GM21717 (cell line): ENCODE results near the gene CENPN.

ENCODE experiments used
- ATAC-seq: cut with Tn5 transposase; IDR thresholded peaks from one replicate; pipeline ENCODE4 v1.9.1; 2021; ENCODE audit warnings: mild to moderate bottlenecking, moderate library complexity; ENCODE audit not compliant: unreplicated experiment

Gene CENPN

DNA sequence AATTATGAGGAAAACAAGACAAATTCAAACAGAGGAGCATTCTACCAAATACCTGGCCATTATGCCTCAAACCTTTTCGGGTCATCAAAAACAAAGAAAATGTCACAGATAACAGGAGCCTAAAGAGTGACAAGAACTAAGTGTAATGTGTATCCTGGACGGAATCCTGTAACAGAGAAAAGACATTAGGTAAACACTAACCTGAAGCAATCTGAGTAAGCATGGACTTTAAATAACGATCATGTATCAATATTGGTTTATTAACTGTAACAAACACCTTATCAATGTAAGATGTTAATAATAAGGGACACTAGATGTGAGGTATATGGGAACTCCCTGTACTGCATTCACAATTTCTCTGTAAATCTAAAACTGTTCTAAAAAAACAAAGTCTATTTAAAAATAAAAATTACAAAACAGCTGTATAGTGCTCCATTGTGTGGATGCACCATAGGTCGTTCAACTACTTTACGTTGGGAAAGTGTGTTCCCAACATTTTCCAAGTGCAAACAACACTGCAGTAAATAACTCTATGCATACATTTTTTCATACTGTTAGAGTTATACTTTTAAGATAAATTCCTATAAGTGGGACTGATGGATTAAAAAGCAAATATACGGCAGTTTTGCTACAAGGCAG, 15.1 kb upstream of the CENPN start:
- no peak for ATAC-seq

DNA sequence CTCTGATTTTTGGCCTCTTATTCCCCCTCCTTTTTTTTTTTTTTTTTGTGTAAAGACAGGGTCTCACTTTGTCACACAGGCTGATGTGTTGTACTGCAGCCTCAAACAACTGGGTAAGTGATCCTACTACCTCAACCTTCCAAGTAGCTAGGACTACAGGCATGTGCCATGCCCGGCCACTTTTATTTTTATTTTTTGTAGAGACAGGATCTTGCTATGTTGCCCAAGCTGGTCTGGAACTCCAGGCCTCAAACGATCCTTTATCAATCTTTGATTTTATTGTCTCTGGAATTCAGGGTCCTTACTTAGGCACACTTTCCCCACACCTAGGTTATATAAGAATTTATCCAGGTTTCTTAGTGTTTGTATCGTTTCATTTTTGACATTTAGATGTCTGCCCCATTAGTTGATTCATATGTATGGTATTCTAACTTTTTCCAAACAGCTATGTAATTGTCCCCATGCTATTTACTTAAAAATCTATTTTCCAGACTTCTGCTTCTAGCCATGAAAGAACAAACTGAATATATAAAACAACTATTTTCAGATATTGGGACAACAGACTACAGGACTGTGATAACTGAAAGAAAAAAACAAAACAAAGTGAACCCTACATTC, 14.2 kb upstream of the CENPN start:
- ATAC-seq: no peak

DNA sequence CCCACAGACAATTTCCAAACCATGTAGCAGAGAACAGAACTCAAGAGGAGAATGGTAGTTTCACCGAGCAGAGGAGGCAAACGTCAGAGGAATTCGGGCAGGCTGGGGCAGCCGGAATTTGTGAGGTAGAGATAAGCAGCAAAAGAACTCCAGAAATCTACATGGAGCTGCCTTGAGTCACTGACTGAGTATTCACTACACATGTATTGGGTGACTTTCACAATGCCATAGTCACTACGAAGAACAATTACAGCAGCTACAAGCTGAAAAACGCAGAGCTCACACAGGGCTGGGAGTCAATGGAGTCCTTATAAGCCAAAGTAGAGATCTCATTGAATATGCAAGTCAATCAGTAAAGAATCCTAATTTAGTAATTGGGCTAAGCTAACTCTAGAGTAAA, 13.7 kb upstream of the CENPN start:
- ATAC-seq: no peak

GRCh38 chr16:80993834-80994233, 13.2 kb upstream of the CENPN start:
- ATAC-seq: no peak

DNA sequence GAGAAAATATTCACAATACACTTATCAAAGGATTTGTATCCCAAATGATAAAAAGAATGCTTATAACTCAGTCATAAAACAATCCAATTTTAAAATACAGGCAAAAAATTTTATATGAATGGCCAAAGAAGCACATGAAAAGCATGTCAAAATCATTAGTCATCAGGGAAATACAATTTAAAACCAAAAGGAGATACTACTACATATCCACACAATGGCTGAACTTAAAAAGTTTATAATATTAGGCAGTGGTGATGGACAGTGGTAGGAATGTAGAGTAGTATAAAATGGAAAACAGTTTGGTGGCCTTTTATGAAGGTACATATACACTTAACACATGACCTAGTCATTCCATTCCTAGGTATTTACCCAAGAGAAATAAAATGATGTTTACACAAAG, 12.6 kb upstream of the CENPN start:
- no peak for ATAC-seq

DNA sequence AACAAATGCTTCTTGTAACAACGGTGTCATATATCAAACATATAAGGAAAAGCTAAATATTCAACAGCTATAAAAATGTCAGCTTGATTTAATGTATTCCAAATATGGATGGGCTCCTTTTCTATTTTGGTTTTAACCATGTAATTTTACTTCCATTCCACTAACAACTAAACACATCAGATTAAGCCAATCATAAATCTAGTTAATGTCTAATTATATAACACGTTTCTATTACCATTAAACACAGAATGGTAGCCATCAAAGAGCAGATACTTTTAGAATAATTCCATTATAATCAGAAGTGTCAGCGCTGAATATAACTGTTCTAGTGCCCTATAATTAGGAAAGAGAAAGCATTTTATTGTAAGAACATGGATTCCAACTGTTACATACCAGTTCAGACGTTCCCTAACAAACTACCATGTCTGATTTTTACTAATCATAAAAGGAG, 10.3 kb upstream of the CENPN start:
- ATAC-seq: peak; percentile 28

GRCh38 chr16:80997139-80997798, 9.7 kb upstream of the CENPN start:
- peak; percentile 47 for ATAC-seq

- ATAC-seq: no peak
Measured at GRCh38 chr16:80997964-80998620, 8.9 kb upstream of the CENPN start.

DNA sequence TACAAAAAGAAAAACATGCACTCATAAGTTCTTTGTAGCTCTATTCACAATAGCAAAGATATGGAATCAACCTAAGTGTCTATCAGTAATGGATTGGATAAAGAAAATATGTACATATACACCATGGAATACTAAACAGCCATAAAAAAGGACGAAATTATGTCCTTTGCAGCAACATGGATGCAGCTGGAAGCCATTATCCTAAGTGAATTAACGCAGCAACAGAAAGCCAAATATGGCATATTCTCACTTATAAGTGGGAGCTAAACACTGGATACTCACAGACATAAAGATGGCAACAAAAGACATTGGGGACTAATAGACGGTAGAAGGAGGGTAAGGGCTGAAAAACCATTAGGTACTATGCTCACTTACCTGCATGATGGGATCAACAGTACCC, 6.1 kb upstream of the CENPN start:
- ATAC-seq: no peak

DNA sequence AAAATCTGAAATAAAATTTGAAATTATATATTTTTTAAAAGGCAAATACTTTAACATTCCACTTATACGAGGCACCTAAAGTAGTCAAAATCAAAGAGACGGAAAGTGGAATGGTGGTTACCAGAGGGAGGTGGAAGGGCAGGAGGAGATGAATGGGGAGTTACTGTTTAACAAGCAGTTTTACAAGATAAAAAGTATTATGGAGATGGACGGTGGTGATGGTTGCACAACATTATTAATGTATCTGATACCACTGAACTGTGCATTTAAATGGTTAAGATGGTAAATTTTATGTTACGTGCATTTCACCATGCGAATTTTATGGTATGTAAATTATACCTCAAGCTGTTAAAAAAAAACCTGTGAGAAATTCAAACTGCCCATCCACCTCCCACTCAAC, 5.7 kb upstream of the CENPN start:
- no peak for ATAC-seq

GRCh38 chr16:81003064-81003463, 4.0 kb upstream of the CENPN start:
- ATAC-seq: no peak

DNA sequence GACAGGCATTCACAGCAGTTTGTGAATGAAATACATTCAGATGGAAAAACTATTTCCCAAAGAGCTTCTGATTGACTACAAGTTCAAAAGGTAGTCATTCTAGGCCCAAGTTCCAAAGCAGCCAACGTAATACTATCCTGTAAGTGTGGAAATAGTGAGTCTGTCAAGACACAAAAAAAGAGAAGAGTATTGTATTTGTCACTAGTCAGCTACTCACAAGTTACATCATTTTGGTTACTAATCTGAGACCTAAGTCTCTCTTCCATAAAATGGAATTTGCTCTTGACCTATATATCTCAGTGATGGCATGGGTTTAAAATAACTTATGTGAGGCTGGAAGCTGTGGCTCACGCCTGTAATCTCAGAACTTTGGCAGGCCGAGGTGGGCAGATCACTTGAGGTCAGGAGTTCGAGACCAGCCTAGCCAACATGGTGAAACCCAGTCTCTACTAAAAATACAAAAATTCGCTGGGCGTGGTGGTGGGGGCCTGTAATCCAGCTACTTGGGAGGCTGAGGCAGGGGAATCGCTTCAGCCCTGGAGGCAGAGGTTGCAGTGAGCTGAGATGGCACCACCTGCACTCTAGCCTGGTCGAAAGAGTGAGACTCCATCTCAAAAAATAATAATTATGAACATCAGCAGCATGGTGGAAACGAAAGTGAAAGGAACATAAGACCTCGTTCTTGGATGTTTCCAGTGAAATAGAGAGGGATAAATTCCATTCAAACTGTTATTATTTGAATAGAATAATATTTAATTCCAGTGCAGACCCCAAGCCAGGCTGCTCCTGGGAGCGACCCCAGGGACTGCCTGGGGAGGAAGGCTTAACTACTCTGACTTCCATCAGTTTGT, 3.2 kb upstream of the CENPN start:
- ATAC-seq: no peak

DNA sequence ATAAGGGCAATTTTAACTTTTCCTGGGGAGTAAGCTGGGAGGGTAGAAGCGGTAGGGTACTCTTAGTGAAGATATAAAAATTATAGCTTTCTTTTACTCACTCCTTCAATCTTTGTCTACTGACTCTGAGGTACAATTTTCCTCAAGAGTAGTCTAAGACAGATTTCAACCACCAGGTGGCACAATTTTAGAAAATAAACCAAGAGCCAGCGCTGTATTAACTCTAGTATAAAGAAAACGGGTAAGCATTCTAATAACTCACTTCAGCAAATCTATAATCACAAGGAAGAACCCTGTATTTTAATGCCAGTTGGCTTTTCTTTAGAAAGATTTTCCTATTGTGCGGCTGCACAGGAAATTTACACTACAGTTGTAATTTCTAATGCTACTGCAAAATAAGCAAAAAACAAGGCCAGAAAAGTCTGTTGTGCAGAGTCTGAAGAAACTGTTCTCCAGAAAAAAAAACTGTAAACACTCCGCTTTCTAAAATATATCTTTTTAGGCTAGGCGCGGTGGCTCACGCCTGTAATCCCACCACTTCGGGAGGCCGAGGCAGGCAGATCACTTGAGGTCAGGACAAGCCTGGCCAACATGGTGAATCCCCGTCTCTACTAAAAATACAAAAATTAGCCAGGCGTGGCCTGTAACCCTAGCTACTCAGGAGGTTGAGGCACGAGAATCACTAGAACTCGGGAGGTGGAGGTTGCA, 2.2 kb upstream of the CENPN start:
- ATAC-seq: no peak

DNA sequence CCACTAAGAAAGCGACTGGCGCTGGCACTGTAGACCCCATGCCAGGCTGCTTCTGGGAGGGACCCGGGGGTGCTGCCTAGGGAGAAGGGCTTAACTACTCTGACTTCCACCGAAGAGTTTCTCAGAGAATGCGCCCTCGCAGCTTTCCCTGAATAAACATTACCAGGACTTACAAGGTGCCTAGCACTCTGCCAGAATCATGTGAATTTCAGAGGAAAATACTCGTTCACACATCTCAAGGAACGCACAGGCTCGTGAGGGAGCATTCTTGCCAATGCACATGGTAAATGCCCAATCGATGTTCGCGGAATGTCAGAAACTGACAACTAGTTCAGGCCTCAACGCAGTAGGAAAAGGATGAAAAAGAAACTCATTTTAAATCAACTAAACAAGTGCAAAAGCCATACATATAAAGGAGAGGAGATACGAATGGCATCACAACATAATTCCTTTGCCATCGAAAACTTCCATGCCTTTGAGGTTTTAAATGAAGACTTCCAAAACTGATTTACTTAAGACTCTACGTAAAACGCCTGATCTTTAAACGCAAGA, 1.3 kb upstream of the CENPN start:
- ATAC-seq: no peak

- peak; percentile 37 for ATAC-seq
Measured at GRCh38 chr16:81006211-81006812, 702 bp upstream of the CENPN start.

GRCh38 chr16:81008505-81008789, 1.4 kb downstream of the CENPN start:
- ATAC-seq: no peak

DNA sequence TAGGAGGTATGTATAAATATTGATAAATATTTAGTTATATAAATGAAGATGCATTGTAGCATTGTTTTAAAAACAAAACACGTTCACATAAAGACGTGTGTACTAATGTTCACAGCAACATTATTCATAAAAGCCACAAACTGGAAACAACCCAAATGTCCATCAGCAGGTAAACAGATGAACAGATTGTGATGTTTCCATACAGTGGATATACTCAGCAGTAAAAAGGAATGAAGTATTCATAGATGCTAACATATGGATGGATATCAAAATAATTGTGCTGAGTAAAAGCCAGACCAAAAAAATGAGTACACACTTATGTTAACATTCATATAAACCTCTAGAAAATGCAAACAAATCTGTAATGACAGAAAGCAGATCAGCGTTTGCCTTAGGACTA, 6.0 kb downstream of the CENPN start:
- no peak for ATAC-seq

DNA sequence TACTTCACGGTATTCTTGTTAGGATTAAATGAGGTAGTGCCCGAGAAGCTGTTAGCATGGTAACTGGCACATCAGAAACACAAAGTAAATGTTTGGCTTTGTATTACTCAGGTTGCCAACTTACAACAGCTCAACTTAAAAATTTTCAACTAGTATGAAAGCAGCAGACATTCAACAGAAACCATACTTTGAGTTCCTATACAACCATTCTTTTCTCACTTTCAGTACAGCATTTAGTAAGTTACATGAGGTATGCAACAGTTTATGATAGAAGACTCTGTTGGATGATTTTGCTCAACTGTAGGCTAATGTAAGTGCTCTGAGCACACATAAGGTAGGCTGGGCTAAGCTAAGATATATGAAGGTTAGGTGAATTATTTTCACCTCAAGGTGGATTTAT, 7.7 kb downstream of the CENPN start:
- ATAC-seq: no peak

GRCh38 chr16:81018496-81018895, 11.5 kb downstream of the CENPN start:
- no peak for ATAC-seq

- no peak for ATAC-seq
Measured at GRCh38 chr16:81026429-81026828, 19.4 kb downstream of the CENPN start.
